Measurements from ENCODE around the gene SEMA3D.

GRCh38 chr7:84975586-84976185 lies 211.2 kb downstream of the SEMA3D start:
- TF ChIP-seq CTCF (IDR thresholded peaks at IDR 0.05) (no peak), POLR2A (IDR thresholded peaks at IDR 0.05) (no peak)
